IMR-90 (cell line): ENCODE data around the gene MCUB. TPM values are rescaled to one million over a fixed set of nuclear protein-coding genes. Genes with fewer than 3 reads are reported as not detected.

Experiments
- ATAC-seq: fragments of 200-7000 bp; cut with Tn5 transposase; 2 replicates; pipeline ENCODE4 v1.9.1; 2020; ENCODE audit warnings: low read depth, mild to moderate bottlenecking, moderate library complexity
- BruUV-seq: library from RNA; stranded (reverse); fragments of 400-500 nt; replicated peaks from 2 replicates; lab custom pipeline; 2021; lab: Mats Ljungman, UMichigan
- CTCF ChIA-PET: fragments of 300-600 bp; formaldehyde crosslinking; extraction: SDS; loops from one replicate; lab custom pipeline; 2021; ENCODE audit warnings: antibody characterized with exemption; lab: Yijun Ruan, JAX
- POLR2A ChIA-PET: fragments of 300-600 bp; sonication (Branson Sonifier 250); formaldehyde crosslinking; loops from one replicate; lab custom pipeline; 2022; ENCODE audit warnings: antibody characterized with exemption; ENCODE audit not compliant: unreplicated experiment; lab: Charles Lee
- DNase-seq: peaks from one replicate; pipeline ENCODE4 v3.0.0; 2013
- H2AFZ ChIP-seq: replicated peaks from 2 replicates; pipeline ENCODE3; 2013; ENCODE audit warnings: low read length, mild to moderate bottlenecking; ENCODE audit not compliant: poor library complexity
- H2AK5ac ChIP-seq: 2 replicates; pipeline ENCODE4 v1.6.1; 2013; ENCODE audit warnings: low read depth, low read length, inconsistent platforms
- H2AK9ac ChIP-seq: replicated peaks from 2 replicates; pipeline ENCODE3; 2013; ENCODE audit warnings: mild to moderate bottlenecking, low read depth, low read length, moderate library complexity; ENCODE audit not compliant: poor library complexity
- H2BK120ac ChIP-seq: 2 replicates; pipeline ENCODE4 v1.6.1; 2013; ENCODE audit warnings: low read depth, low read length, inconsistent platforms
- H2BK15ac ChIP-seq: 3 replicates; pipeline ENCODE4 v1.6.1; 2013; ENCODE audit warnings: low read depth, low read length, inconsistent platforms
- H2BK20ac ChIP-seq: 2 replicates; pipeline ENCODE4 v1.6.1; 2013; ENCODE audit warnings: low read depth, mild to moderate bottlenecking, inconsistent platforms, low read length, moderate library complexity
- H2BK5ac ChIP-seq: 2 replicates; pipeline ENCODE4 v1.6.1; 2013; ENCODE audit warnings: mild to moderate bottlenecking, low read depth, low read length, inconsistent platforms; ENCODE audit not compliant: poor library complexity, severe bottlenecking
- H3K14ac ChIP-seq: replicated peaks from 2 replicates; pipeline ENCODE4 v1.6.1; 2013; ENCODE audit warnings: low read depth, low read length, inconsistent platforms
- H3K18ac ChIP-seq: 2 replicates; pipeline ENCODE4 v1.6.1; 2013; ENCODE audit warnings: low read depth, low read length, control low read depth
- H3K23ac ChIP-seq: 2 replicates; pipeline ENCODE4 v1.6.1; 2013; ENCODE audit warnings: low read depth, low read length, inconsistent platforms
- H3K27ac ChIP-seq: 2 replicates; pipeline ENCODE4 v1.5.1; 2013; ENCODE audit warnings: mild to moderate bottlenecking, control low read depth, low read length; ENCODE audit not compliant: insufficient read depth
- H3K27me3 ChIP-seq: 2 replicates; pipeline ENCODE4 v1.6.1; 2013; ENCODE audit warnings: low read length; ENCODE audit not compliant: control insufficient read depth, insufficient read depth
- H3K36me3 ChIP-seq: 2 replicates; pipeline ENCODE4 v1.6.1; 2013; ENCODE audit warnings: low read length, mixed read lengths; ENCODE audit not compliant: control insufficient read depth, insufficient read depth
- H3K4ac ChIP-seq: 2 replicates; pipeline ENCODE4 v1.6.1; 2013; ENCODE audit warnings: low read depth, low read length, inconsistent platforms
- H3K4me1 ChIP-seq: 2 replicates; pipeline ENCODE4 v1.6.1; 2013; ENCODE audit warnings: low read length, mixed read lengths; ENCODE audit not compliant: control insufficient read depth, insufficient read depth
- H3K4me2 ChIP-seq: 2 replicates; pipeline ENCODE4 v1.6.1; 2013; ENCODE audit warnings: low read depth, mild to moderate bottlenecking, control low read depth, low read length, moderate library complexity
- H3K4me3 ChIP-seq: 2 replicates; pipeline ENCODE4 v1.5.1; 2013; ENCODE audit warnings: low read depth, mild to moderate bottlenecking, control low read depth, low read length, moderate library complexity; ENCODE audit not compliant: insufficient read depth
- H3K56ac ChIP-seq: 2 replicates; pipeline ENCODE4 v1.6.1; 2013; ENCODE audit warnings: low read length, inconsistent platforms; ENCODE audit not compliant: insufficient read depth; ENCODE audit errors: extremely low read depth
- H3K79me1 ChIP-seq, 2 experiments: 2 replicates each; pipeline ENCODE4 v1.6.1; 2013; ENCODE audit warnings: low read length in 2 of 2, inconsistent platforms in 1 of 2, low read depth in 1 of 2
- H3K9ac ChIP-seq: 2 replicates; pipeline ENCODE4 v1.6.1; 2013; ENCODE audit warnings: low read depth, low read length, control low read depth
- H3K9me1 ChIP-seq: 2 replicates; pipeline ENCODE4 v1.6.1; 2013; ENCODE audit warnings: low read length, inconsistent platforms; ENCODE audit not compliant: insufficient read depth
- H3K9me3 ChIP-seq: 2 replicates; pipeline ENCODE4 v1.6.1; 2013; ENCODE audit warnings: low read length; ENCODE audit not compliant: control insufficient read depth, insufficient read depth
- H4K20me1 ChIP-seq: 2 replicates; pipeline ENCODE4 v1.6.1; 2013; ENCODE audit warnings: low read length, inconsistent platforms; ENCODE audit not compliant: insufficient read depth
- H4K5ac ChIP-seq: 2 replicates; pipeline ENCODE4 v1.6.1; 2013; ENCODE audit warnings: mild to moderate bottlenecking, low read depth, low read length, control low read depth
- H4K8ac ChIP-seq, 2 experiments: 2 replicates each; pipeline ENCODE4 v1.6.1; 2013; ENCODE audit warnings: low read depth in 2 of 2, low read length in 2 of 2, control low read depth in 1 of 2, inconsistent platforms in 1 of 2
- H4K91ac ChIP-seq: 2 replicates; pipeline ENCODE4 v1.6.1; 2013; ENCODE audit warnings: low read depth, low read length, inconsistent platforms; ENCODE audit not compliant: insufficient read depth
- CEBPB ChIP-seq: IDR thresholded peaks from 2 replicates; pipeline ENCODE4 v1.6.1; 2012; ENCODE audit warnings: low read depth, low read length, improper control_type of control experiment
- CTCF ChIP-seq: conservative IDR thresholded peaks from 2 replicates; pipeline ENCODE4 v1.5.1; 2012; ENCODE audit warnings: mild to moderate bottlenecking, low read depth, low read length, improper control_type of control experiment
- MAFK ChIP-seq: IDR thresholded peaks from 2 replicates; pipeline ENCODE4 v1.6.1; 2012; ENCODE audit warnings: low read depth, low read length, improper control_type of control experiment
- MXI1 ChIP-seq: IDR thresholded peaks from 2 replicates; pipeline ENCODE4 v1.6.1; 2012; ENCODE audit warnings: low read depth, mild to moderate bottlenecking, low read length, moderate library complexity, borderline replicate concordance
- RAD21 ChIP-seq: IDR thresholded peaks from 2 replicates; pipeline ENCODE4 v1.6.1; 2012; ENCODE audit warnings: low read length, improper control_type of control experiment
- WGBS, 2 experiments: methylation state at CpG; one replicate each; pipeline versions ENCODE4 v1.1.5 to v1.1.7; 2013; ENCODE audit warnings: missing lambda C conversion rate in 2 of 2; ENCODE audit not compliant: insufficient read length in 1 of 2; ENCODE audit errors: extremely low coverage in 2 of 2; 5-methylcytosine and 5-hydroxymethylcytosine counted together
- dilution Hi-C: fragments of 300-500 bp; cut with HindIII; formaldehyde crosslinking; loops from one replicate; pipeline ENCODE4 v1.14.3; 2018; ENCODE audit warnings: low sequenced_read_pairs; ENCODE audit not compliant: unreplicated experiment
- in situ Hi-C: fragments of 300-500 bp; cut with MboI; formaldehyde crosslinking; loops from 3 replicates; pipeline ENCODE4 v1.14.3; 2019; ENCODE audit warnings: low sequenced_read_pairs, inconsistent platforms, mixed read lengths
- intact Hi-C: fragments of 100-400 bp; cut with micrococcal nuclease; formaldehyde crosslinking; loops from 2 replicates; pipeline ENCODE4 v1.10.0; 2022
- polyA plus RNA-seq, 3 experiments: library from polyadenylated mRNA; depleted of rRNA; stranded (reverse); fragments of >200 nt; gene quantifications; 2 replicates each; pipeline ENCODE4 v1.2.3, GENCODE V29; 2012; ENCODE audit warnings: low replicate concordance in 1 of 3
- total RNA-seq: library from RNA; depleted of rRNA; stranded (reverse); fragments of >200 nt; gene quantifications from 2 replicates; pipeline ENCODE4 v1.2.3, GENCODE V29; 2012

The MCUB gene
- total and polyA plus RNA-seq, 2 of the 4 experiments (the other 2 are of a cell fraction): 18.5 to 20.4 TPM

DNA sequence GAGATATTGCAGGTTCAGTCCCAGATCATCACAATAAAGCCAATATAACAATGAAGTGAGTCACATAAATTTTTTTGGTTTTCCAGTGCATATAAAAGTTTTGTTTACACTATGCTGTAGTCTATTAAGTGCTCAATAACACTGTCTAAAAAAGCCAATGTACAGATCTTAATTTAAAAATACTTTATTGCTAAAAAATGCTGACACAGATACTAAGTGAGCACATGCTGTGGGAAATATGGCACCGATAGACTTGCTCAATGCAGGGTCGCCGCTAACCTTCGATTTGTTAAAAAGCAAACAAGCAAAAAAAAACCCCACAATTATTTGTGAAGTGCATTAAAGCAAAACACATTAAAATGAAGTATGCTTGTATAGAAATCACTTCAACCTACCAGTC is 159.6 kb downstream of the MCUB start:
- intact Hi-C loops (no loop called here), dilution Hi-C loops (no loop called here), in situ Hi-C loops (loop anchor here (10.0 kb wide), 1 partner anchor 285 kb away; the partner anchor contains the start of gene SEC24B)
- ATAC-seq (no peak), DNase-seq (no peak)
- H3K4ac ChIP-seq: no peak overlapping the region
- H3K4me3 ChIP-seq: no peak overlapping the region
- no peak overlapping the region for H3K27ac ChIP-seq
- no peaks in the 10 kb centered on the region for H4K20me1 ChIP-seq
- H3K36me3 ChIP-seq: no peaks in the 10 kb centered on the region
- POLR2A ChIA-PET: no interaction called here
- H3K27me3 ChIP-seq: no peaks in the 10 kb centered on the region
- no peak overlapping the region for H2BK5ac ChIP-seq
- H2BK120ac ChIP-seq: no peak overlapping the region
- H3K4me2 ChIP-seq: no peak overlapping the region
- H3K9me1 ChIP-seq: no peaks in the 10 kb centered on the region
- H2AFZ ChIP-seq: no peak overlapping the region
- H3K23ac ChIP-seq: no peak overlapping the region
- TF ChIP-seq MAFK (peak; percentile 66), CTCF (no peak), CEBPB (no peak), MXI1 (no peak), RAD21 (no peak)
- no peak overlapping the region for H4K5ac ChIP-seq
- no peak overlapping the region for H3K9ac ChIP-seq
- H2BK20ac ChIP-seq: no peak overlapping the region
- no TSS peak for BruUV-seq
- H3K14ac ChIP-seq: no peak overlapping the region
- H3K56ac ChIP-seq: no peak overlapping the region
- H2BK15ac ChIP-seq: no peak overlapping the region
- H3K4me1 ChIP-seq: 0 out of 2 replicates have a peak, but pooled peaks cover 3% of the 10 kb centered on the region
- WGBS, 2 experiments: no CpG with 5 or more reads among the region's 4 CpGs
- peaks cover 2% of the 10 kb centered on the region; the same call in 1 of the 2 replicates for H3K9me3 ChIP-seq
- H3K18ac ChIP-seq: no peak overlapping the region
- no peak overlapping the region for H2AK9ac ChIP-seq
- no peak overlapping the region for H4K8ac ChIP-seq
- H3K79me1 ChIP-seq: peaks cover 14 to 16% of the 10 kb centered on the region in 2 experiments
- CTCF ChIA-PET: no interaction called here
- H2AK5ac ChIP-seq: no peak overlapping the region
- no peak overlapping the region for H4K91ac ChIP-seq
